NOMO-1 treated with DMSO at 0.1 percent for 48 hours (cell line): Measurements from ENCODE around the gene CBY1.

Experiments
- DNase-seq: peaks from one replicate; lab custom pipeline; 2025; ENCODE audit not compliant: unreplicated experiment; lab: John Stamatoyannopoulos, UW

The CBY1 gene

DNA sequence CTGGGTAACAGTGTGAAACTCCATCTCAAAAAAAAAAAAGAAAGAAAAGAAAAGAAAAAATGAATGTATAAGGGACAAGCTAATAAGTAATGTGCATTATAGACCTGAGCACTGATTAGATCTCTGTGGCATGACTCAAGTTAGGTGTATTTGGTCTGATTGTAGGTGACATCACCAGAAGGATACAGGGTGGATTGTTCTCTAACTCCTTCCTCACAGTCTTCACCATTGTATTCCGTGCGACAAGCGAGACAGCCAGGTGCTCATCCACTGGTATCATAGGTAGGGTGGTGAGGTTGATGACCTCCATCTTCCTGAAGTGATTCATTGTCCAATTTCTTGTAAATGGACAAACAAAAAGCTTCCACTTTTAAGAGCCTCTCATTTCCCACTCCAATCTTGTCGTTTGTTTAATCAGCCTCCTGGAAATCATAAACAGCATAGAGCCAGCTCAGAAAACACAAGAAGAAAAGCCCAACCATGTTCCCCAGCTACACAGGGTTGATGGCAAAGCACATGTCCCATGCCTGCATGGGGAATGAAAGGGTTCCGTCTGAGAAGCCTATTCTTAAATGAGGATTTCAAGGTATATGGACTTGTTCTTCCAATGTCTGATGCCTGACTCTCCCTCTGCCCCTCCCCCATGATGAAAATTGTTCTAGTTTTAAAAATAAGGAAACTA, 6.5 kb upstream of the CBY1 start:
- DNase-seq: no peak

DNA sequence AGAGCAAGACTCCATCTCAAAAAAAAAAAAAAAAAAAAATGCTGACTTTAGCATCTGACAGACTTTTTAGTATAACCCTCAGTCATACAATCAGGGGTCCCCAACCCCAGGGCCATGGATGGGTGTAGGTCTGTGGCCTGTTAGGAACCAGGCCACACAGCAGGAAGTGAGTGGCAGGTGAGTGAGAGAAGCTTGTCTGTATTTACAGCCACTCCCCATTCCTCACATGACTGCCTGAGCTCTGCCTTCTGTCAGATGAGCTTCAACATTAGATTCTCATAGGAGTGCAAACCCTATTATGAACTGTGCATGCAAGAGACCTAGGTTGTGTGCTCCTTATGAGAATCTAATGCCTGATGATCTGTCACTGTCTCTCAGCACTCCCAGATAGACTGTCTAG, 3.6 kb upstream of the CBY1 start:
- DNase-seq: no peak

DNA sequence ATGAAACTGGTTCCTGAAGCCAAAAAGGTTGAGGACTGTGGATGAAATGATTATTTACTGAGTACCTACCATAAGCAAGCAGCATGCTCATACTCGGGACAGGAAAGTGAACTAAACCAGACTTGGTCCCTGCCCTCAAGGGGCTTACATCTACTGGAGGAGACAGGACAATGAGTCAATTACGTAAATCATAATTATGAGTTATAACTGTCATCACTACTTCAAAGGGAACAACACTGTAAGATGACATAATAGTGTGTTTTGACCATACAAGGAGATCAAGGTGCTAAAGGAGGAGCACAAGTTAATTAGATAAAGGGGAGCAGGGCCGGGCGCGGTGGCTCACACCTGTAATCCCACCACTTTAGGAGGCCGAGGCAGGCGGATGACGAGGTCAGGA, 2.7 kb upstream of the CBY1 start:
- DNase-seq: no peak

DNA sequence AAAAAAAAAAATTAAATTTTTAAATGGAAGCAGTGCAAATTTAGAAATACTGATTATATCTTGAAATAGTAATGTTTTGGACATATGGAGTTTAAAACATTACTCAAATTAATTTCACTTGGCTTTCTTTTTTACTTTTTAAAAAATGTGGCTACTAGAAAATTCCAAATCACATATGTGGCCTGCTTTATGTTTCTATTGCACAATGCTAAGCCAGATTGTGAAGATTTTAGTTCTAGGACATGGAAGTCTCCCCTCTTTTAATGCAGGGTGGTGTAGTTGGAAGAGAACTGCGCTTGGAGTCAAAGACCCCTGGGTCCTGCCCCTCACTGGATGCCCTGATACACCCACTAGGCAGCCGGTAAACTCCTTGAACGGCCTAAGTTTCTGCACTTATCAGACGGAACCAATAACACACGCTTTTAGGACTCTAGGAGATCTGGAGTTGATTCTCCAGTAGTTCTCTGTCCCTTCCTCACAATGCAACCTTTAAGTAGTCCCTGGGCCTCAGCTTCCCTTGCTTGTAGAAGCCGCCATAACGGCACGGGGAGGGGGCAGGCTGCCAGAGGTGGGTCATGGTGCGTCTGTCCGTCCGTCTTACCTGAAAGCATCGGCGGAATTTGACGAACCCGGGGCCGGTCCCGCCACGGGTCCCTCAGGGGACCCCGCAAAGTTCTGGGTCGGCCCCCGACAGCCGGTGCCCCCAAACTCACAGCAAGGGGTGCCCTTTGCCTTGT, 751 bp upstream of the CBY1 start:
- DNase-seq: no peak

DNA sequence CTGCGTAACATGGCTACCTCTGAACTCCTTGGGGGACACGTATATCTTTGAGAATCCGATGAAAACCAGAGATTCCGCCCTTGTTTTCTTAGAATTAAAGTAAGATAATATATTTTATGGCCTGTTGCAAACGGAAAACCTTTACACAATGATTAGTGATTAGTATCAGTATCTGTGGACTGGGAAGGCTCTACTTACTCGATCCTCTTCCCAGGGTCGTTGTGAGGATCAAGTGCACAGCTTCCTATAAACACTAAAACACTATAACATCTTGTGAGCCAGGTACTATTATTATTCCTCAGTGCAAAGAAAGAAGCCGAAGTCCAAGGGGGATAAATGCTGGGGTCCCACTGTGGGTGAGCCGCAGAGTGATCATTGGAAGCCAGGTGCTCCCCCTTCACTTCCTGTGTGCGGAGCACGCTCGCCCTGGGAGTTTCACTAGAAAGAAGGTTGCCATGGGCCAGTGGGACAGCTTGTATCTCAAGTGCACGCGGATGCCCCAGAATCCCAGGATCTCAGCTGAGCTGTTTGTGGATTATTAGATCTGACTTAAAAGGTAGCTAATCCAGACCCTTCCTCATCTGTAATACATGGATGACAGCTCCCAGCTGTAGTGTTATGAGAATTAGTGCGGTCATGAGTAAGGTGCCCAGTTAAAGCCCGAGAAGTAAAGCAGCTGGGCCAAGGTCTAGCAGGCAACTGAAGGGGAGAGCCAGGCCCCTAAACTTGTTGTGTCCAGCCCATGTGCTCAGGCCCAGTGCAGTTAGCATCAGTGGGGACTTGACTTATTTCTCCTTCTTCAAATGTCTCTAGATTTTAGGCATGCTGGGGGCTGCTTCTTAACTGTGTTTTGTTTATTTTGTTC, 839 bp downstream of the CBY1 start:
- peak; percentile 35 for DNase-seq

DNA sequence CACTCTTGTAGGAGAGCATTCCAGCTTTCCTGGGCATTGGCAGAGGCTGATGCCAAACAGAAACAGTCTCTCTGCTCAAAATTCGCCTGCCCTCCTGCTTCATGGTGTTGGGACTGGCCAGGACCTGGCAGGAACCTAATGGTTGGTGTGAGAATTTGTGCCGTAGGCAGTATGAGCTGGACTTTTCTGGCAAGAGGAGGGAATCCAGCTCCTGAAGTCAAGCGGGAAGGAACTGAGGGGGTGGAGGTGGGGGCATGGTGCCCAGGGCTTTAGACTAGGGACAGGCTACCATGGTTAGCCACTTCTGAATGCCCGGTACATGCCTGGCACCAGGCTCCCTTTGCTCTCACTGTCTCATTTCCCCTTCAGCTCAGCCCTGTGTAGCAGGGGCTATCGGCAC, 18.4 kb downstream of the CBY1 start:
- no peak for DNase-seq

DNA sequence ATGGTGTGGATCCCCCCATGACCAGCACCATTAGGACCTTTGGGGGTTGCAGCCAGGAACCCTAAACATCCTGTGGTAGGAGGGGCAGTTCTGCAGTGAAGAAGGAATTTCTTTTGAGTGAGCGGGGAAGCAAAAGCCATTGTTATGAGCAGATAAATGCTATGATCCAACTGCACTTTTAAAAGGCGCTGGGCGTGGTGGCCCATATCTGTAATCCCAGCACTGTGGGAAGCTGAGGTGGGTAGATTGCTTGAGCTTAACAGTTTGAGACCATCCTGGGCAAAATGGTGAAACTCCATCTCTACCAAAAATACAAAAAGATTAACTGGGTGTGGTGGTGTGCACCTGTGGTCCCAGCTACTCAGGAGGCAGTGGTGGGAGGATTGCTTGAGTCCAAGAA, 19.4 kb downstream of the CBY1 start:
- no peak for DNase-seq

DNA sequence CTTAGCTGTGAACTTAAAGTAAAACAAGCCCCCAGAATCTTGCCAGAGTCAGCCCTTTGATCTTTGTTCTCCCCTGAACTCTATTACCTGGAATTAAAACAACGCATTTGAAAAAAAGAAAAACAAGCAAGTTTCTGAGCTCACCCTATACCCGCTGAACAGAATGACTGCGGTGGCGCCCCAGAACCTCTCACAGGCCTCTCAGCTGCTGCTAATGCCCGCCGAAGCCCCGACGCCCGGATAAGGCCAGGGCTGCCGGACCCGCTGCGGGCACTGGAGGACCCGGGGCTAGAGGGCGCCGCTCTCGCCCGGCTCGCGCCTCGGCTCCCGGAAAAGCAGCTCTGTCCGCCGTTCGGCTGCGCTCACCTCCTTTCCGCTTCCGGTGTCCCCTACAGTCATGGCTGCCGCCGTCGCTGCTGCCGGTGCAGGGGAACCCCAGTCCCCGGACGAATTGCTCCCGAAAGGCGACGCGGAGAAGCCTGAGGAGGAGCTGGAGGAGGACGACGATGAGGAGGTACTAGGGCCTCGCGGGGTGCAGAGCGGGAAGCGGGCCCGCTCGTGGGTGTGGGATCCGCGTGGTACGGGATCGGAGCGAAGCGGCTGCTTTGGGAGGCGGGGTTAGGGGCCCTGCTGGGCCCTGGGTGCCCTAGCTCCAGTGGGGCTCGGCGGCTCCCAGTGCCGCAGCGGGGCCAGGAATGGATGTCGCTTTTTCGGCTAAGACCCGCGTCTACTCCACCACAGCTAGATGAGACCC, 25.3 kb downstream of the CBY1 start, which contains the start of gene TOMM22:
Gene TOMM22, plus strand, starts transcription at position 376 of the 754 bp plus-strand sequence. Its CDS starts 22 bp downstream, at position 398.
- DNase-seq: peak; percentile 89

DNA sequence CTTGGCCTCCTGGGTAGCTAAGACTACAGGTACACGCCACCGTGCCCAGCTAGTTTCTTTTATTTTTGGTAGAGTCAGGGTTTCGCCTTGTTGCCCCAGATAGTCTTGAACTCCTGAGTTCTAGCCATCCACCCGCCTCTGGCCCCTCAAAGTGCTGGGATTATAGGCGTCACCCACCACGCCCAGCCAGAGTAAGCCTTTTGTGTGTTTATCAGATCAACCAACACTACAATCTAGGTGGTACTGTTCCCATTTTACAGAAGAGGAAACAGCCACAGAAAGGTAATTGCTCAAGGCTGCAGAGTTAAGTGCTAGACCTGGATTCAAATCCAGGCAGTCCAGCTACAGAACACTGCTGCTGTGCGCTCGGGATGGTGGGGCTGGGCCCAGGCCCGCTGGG, 28.5 kb downstream of the CBY1 start:
- DNase-seq: no peak

DNA sequence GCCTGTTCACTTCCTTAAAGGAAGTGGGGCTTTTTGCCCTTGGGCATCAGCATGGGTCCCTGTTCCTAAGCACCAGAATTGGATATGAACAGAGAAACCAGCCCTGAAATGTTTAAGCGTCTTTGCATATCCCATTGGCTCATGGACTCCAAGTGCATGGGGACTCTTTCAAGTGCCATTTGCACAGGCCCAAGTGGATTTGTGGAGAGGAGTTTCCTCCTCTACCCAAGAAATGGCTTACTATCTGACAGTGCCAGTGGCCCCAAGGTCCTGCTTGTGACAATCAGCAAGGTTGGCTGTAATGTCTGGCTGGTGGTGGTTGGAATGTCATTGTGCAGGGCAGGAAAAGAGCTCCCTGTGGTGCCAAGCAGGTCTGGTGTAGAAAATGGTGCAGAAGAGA, 29.3 kb downstream of the CBY1 start:
- no peak for DNase-seq

DNA sequence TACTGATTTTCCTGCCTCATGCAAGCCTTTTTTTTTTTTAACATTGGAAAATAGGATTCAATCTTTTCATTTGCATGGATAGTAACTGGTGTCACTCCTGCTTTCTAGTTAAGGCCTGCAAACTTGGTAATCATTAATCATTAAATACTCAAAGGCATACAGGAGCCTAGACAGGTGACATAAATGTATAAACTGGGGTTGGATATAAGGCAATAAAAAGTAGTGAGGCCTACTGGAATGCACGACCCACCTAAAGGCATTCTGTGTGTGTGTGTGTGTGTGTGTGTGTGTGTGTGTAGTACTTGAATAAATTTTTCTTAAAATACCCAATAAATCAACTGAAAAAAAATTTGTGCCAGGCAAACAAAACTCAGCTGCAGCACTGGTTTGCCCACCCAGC, 33.2 kb downstream of the CBY1 start:
- no peak for DNase-seq

DNA sequence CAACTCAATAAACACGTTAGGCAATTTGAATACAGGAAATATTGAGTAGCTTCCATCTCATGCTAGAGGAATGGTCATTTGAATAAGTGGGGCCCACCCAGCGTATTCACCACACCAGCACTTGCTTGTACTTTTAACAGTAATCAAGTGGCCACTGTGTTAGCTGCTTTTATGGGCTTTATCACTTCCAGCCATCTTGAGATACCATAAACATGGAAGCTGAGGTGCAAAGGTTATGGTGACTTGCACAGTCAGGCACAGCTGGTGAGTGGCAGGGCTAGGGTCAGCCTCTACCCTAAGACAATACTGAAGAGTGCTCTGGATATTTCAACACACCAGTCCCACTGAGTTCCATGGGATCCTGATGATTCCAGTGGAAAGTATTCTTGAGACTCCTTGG, 37.6 kb downstream of the CBY1 start:
- DNase-seq: no peak

DNA sequence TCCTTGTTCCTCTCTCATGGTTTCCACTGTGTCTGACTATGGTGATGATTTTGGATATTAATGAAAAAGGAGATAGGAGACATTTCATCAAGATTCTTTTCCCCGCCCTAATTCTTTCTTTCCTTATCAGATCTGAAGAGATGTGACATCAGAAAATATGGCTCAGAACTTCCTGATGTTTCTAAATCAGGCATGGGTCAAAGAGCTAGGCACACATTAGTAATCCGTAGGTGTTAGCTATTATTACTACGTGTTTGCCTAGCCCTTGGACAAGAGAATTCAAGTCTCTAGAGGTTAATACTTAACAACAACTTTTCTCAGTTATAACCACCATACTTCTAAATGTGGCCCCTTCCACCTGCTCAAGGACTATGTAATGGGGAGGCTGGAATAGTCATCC, 38.5 kb downstream of the CBY1 start:
- DNase-seq: no peak

DNA sequence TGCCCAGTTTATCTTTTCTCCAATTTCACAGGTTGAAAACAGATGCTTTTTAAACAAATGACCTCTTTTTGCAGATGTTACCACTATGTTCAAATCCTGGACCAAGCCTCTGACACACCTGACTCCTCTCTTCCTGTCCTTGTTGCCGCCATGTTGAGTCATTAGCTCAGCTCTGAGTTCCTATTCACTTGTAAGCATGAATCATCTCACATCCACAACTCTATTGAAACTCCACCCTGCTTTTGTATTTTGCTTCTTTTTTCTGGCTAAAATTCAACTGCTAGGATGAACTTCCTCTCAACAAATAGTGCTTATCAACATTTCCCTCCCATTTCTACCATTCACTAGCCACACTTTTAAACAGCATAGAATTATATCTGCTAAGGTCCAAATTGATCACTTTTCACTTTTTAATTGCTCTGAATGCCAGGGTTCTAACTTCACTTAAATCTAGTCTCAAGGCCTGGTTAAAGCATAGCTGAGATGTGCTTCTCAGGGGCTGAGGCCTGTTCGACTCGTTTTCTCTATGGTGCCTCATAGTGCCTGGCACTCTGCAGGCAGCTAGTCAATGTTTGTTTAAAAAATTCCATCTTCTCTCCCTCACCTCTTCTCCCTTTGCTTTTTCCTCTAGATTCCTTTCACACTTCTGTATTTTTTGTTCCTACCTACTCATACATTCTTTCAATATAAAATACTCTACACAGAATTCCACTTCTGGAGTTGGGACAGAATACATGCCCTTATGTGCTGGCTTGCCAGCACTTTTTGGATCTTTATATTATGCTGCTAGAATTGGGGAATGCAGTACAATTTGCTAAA, 40.4 kb downstream of the CBY1 start:
- peak; percentile 40 for DNase-seq

DNA sequence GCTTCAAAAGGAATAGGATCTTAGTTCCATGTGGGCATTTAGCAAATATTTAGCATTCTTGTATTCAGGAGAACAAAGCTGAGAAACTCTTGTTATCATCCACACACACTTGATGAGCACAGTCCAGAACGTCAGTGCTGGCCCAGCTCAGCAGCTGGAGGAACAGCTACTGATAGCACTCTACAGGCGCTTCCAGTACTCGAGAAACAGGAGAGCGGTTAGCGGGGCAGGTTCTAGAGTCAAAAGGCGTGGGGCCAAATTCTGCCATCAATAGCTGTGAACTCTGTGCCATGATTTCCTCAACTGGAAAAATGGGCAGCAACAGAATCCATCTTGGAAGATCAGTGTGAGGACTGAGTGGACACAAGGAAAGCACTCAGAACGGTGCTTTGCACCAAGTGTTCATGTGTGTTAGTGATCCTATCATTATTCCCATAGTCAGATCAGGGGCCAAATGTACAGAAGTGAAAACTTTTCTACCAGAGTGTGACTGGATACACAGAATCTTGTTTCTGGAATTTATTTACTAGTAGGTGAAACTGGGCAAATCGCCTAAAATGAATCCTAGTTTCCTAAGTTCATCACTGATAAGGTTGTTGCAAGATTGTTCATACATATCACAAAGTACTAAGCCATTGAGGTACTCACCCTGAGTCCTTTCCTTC, 41.1 kb downstream of the CBY1 start:
- no peak for DNase-seq

DNA sequence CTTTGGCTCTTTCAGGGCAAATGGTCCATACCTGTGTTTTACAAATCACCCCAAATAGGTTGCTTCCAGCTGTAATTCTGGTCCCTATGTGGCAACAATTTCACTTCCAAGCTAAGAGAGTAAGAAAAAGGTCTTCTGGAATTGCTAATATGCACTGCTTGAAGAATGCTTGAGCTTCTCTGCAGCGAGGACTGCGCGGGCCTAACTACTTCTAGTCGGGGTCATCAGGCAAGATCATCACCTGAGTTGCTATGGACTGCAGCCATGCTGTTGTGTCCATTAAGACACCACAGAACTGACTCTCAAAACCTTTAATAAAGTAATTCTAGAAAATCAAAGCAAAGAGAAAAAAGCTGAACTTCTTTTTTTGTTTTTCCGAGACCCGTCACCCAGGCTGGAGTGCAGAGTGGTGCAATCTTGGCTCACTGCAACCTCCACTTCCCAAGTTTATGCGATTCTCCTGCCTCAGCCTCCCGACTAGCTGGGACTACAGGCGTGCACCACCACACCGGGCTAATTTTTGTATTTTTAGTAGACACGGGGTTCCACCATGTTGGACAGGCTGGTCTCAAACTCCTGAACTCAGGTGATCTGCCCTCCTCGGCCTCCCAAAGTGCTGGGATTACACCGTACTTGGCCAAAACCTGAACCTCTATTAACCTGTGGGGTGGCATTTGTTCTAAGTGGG, 42.1 kb downstream of the CBY1 start:
- no peak for DNase-seq

DNA sequence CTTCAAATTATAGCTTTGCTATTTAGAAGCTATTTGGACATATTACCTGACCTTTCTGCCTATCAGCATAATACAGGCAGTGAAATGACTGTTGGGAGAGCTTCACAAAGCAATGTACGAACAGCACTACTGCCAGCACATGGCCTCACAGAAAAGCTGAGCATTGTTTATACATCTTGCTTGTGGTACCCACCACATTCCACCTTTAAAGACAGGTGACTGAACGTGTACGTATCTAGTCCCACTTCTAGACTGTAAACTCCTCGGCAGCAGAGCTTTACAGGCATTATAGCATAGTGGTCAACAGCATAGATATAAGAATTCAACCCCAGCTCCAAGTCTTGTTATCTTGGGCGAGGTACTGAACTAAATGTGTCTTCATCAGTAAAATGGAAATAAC, 42.7 kb downstream of the CBY1 start:
- no peak for DNase-seq

DNA sequence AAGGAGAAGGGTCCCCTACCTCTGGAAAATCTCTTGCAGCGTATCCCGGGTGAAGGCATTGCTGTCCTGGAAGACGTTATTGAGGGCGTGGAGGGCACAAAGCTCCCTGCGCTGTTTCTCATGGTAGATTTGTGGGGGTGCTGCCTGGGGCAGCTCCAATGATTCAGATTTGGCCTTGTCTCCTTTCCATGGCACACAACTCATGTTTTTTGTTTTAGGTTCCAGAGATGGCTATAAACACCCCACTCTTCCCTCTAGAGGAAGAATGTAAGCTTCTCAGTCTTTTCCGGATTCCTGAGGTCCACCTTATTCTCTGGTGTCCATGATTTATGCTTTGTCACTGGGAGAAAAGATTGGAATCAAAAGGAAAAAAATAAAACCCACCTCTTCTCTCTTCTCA, 43.3 kb downstream of the CBY1 start:
- DNase-seq: no peak

DNA sequence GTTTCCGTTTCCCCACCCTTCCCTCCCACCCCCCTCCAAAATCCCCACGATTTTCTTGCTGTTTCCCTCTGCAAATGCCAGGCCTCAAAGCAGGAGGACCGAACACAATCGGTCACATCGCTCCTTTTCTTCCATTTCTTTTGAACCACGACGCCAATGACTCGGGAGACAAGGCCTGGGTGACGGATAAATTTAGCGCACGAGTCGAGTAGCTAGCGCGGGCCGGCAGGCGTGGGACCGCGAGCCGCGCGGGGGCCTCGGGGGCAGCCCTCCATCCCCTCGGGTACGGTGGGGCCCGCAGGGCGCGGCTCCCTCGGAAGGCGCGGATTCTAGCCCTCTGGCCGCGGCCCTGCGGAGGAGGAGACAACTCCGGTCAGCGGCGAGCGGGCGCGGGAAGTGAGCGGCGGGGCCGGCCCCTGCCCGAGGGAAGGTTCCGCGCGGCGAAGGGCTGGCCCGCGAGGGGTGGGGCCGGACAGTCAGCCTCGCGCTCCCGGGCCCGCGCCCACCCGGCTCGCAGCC, 43.9 kb downstream of the CBY1 start:
- DNase-seq: peak; percentile 58
